ENCODE measurements around the gene SIDT2. TPM values are rescaled to one million over a fixed set of nuclear protein-coding genes. Genes with fewer than 3 reads are reported as not detected.

SIDT2 gene
- polyA plus RNA-seq, 1 donor from 2014 or later: 11.1 TPM

- Histone ChIP-seq H3F3A (ENCODE audit: insufficient read depth, low read length, poor library complexity, severe bottlenecking) (no peaks in the 10 kb centered on the region), H2AFZ (ENCODE audit: low read depth, low read length) (no peak overlapping the region), H3K79me2 (replicated peaks; ENCODE audit: insufficient read depth, low read length) (no peaks in the 10 kb centered on the region), H3K4me3 (ENCODE audit: low read length) (no peak overlapping the region), H3K27me3 (ENCODE audit: insufficient read depth, low read depth, low read length) (no peaks in the 10 kb centered on the region), H4K20me1 (ENCODE audit: insufficient read depth) (no peaks in the 10 kb centered on the region), H3K36me3 (ENCODE audit: insufficient read depth, low read length) (no peaks in the 10 kb centered on the region), H3K4me2 (ENCODE audit: low read length) (no peak overlapping the region), H3K9me2 (ENCODE audit: insufficient read depth, low read length) (no peaks in the 10 kb centered on the region), H3K9ac (ENCODE audit: low read length) (no peak overlapping the region), H3K27ac (ENCODE audit: low read length) (no peak overlapping the region), H3K9me3 (ENCODE audit: low read length) (no peaks in the 10 kb centered on the region)
- TF ChIP-seq MXI1 (conservative IDR thresholded peaks at IDR 0.05; ENCODE audit: poor library complexity, severe bottlenecking) (no peak), EZH2 (IDR thresholded peaks at IDR 0.05; ENCODE audit: borderline replicate concordance, insufficient read depth, low read length, poor library complexity, severe bottlenecking) (no peak), CTCF (IDR thresholded peaks at IDR 0.05; ENCODE audit: poor library complexity, severe bottlenecking) (no peak), EP300 (conservative IDR thresholded peaks at IDR 0.05; ENCODE audit: poor library complexity, severe bottlenecking) (no peak), REST (IDR thresholded peaks at IDR 0.05; ENCODE audit: borderline replicate concordance) (no peak), RAD21 (conservative IDR thresholded peaks at IDR 0.05) (no peak), SMC3 (conservative IDR thresholded peaks at IDR 0.05; ENCODE audit: poor library complexity) (no peak), POLR2AphosphoS5 (IDR thresholded peaks at IDR 0.05) (no peak), TAF1 (IDR thresholded peaks at IDR 0.05; ENCODE audit: low read depth) (no peak)
Observed at GRCh38 chr11:117219995-117220394, 41.5 kb downstream of the SIDT2 start.

DNA sequence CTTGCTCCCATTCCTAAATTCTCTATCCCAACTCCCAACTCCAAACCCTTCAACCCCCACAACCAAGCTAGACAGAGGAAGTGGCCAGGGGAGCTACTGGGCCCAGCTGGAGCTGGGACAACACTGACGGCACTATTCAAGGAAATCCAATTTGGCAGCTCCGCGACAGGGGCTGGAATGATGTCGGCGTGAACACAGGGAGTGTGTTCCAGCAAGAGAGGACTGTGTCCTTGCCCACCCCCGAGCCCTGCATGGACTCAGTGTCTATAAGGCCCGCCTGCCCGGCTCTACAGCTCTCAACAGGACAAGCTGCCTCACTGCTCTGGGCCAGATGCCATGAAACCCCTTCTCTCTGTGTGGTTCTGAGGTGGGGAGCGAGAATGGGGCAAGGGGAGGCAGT, 42.0 kb downstream of the SIDT2 start:
- H3K4me3 ChIP-seq (ENCODE audit: low read length): no peak overlapping the region
- no peaks in the 10 kb centered on the region for H4K20me1 ChIP-seq (ENCODE audit: insufficient read depth)
- no peaks in the 10 kb centered on the region for H3K36me3 ChIP-seq (ENCODE audit: insufficient read depth, low read length)
- H3K27ac ChIP-seq (ENCODE audit: low read length): no peak overlapping the region
- no peak for TF ChIP-seq TAF1 (IDR thresholded peaks at IDR 0.05; ENCODE audit: low read depth)
- no peak for TF ChIP-seq CTCF (IDR thresholded peaks at IDR 0.05; ENCODE audit: poor library complexity, severe bottlenecking)
- no peak for TF ChIP-seq MXI1 (conservative IDR thresholded peaks at IDR 0.05; ENCODE audit: poor library complexity, severe bottlenecking)
- TF ChIP-seq EZH2 (IDR thresholded peaks at IDR 0.05; ENCODE audit: borderline replicate concordance, insufficient read depth, low read length, poor library complexity, severe bottlenecking): no peak
- TF ChIP-seq REST (IDR thresholded peaks at IDR 0.05; ENCODE audit: borderline replicate concordance): no peak
- TF ChIP-seq RAD21 (conservative IDR thresholded peaks at IDR 0.05): no peak
- no peak for TF ChIP-seq POLR2AphosphoS5 (IDR thresholded peaks at IDR 0.05)
- no peak for TF ChIP-seq SMC3 (conservative IDR thresholded peaks at IDR 0.05; ENCODE audit: poor library complexity)
- TF ChIP-seq EP300 (conservative IDR thresholded peaks at IDR 0.05; ENCODE audit: poor library complexity, severe bottlenecking): no peak
- H3F3A ChIP-seq (ENCODE audit: insufficient read depth, low read length, poor library complexity, severe bottlenecking): no peaks in the 10 kb centered on the region
- no peaks in the 10 kb centered on the region for H3K9me2 ChIP-seq (ENCODE audit: insufficient read depth, low read length)
- H3K9me3 ChIP-seq (ENCODE audit: low read length): no peaks in the 10 kb centered on the region
- H3K9ac ChIP-seq (ENCODE audit: low read length): no peak overlapping the region
- H3K27me3 ChIP-seq (ENCODE audit: insufficient read depth, low read depth, low read length): no peaks in the 10 kb centered on the region
- no peak overlapping the region for H2AFZ ChIP-seq (ENCODE audit: low read depth, low read length)
- H3K4me2 ChIP-seq (ENCODE audit: low read length): no peak overlapping the region
- no peaks in the 10 kb centered on the region for H3K79me2 ChIP-seq (replicated peaks; ENCODE audit: insufficient read depth, low read length)

All from neural cell (in vitro differentiated cells).